HEK293T (cell line): ENCODE data around the gene PKLR.

Source experiments
- CTCF ChIA-PET: fragments of 350-600 bp; formaldehyde crosslinking; extraction: SDS; loops from one replicate; lab custom pipeline; 2021; ENCODE audit warnings: antibody characterized with exemption, inconsistent platforms; lab: Yijun Ruan, JAX
- POLR2A ChIA-PET: fragments of 350-600 bp; formaldehyde crosslinking; extraction: SDS; loops from one replicate; lab custom pipeline; 2020; ENCODE audit warnings: antibody characterized with exemption, inconsistent platforms; lab: Yijun Ruan, JAX
- DNase-seq: peaks from one replicate; pipeline ENCODE4 v3.0.0; 2012; ENCODE audit warnings: mixed read lengths; ENCODE audit errors: extremely low spot score
- ARNT ChIP-seq: fragments of 450-650 bp; IDR thresholded peaks from 2 replicates; pipeline ENCODE4 v1.6.1; 2017; ENCODE audit warnings: mild to moderate bottlenecking
- BHLHE40 ChIP-seq: fragments of 450-650 bp; IDR thresholded peaks from 2 replicates; pipeline ENCODE4 v1.6.1; 2016; ENCODE audit warnings: mild to moderate bottlenecking, moderate library complexity, borderline replicate concordance
- CTBP1 ChIP-seq: fragments of 450-650 bp; IDR thresholded peaks from 2 replicates; pipeline ENCODE4 v1.6.1; 2016; ENCODE audit warnings: borderline replicate concordance
- ELF4 ChIP-seq: fragments of 450-650 bp; IDR thresholded peaks from 2 replicates; pipeline ENCODE4 v1.6.1; 2017; ENCODE audit warnings: antibody characterized with exemption
- FOXA1 ChIP-seq: fragments of 450-650 bp; IDR thresholded peaks from 2 replicates; pipeline ENCODE4 v1.6.1; 2016; ENCODE audit warnings: mild to moderate bottlenecking
- FOXK2 ChIP-seq: fragments of 450-650 bp; IDR thresholded peaks from 2 replicates; pipeline ENCODE4 v1.6.1; 2016; ENCODE audit warnings: mild to moderate bottlenecking
- FOXM1 ChIP-seq: fragments of 450-650 bp; IDR thresholded peaks from 2 replicates; pipeline ENCODE4 v1.6.1; 2017; ENCODE audit warnings: mild to moderate bottlenecking, borderline replicate concordance
- HDGF ChIP-seq: fragments of 450-650 bp; IDR thresholded peaks from 2 replicates; pipeline ENCODE4 v1.6.1; 2017; ENCODE audit warnings: antibody characterized with exemption, borderline replicate concordance
- L3MBTL2 ChIP-seq: fragments of 450-650 bp; conservative IDR thresholded peaks from 2 replicates; pipeline ENCODE4 v1.6.1; 2016; ENCODE audit warnings: mild to moderate bottlenecking
- LEF1 ChIP-seq: fragments of 450-650 bp; IDR thresholded peaks from 2 replicates; pipeline ENCODE4 v1.6.1; 2017; ENCODE audit warnings: mild to moderate bottlenecking, borderline replicate concordance
- NFRKB ChIP-seq: fragments of 450-650 bp; IDR thresholded peaks from 2 replicates; pipeline ENCODE4 v1.6.1; 2016; ENCODE audit warnings: mild to moderate bottlenecking, moderate library complexity
- SP1 ChIP-seq: fragments of 450-650 bp; IDR thresholded peaks from 2 replicates; pipeline ENCODE4 v1.6.1; 2017
- SUZ12 ChIP-seq: fragments of 450-650 bp; IDR thresholded peaks from 2 replicates; pipeline ENCODE4 v1.6.1; 2016; ENCODE audit warnings: mild to moderate bottlenecking
- TARDBP ChIP-seq: fragments of 450-650 bp; IDR thresholded peaks from 2 replicates; pipeline ENCODE4 v1.6.1; 2016
- ZNF384 ChIP-seq: fragments of 450-650 bp; IDR thresholded peaks from 2 replicates; pipeline ENCODE4 v1.6.1; 2016
- TF ChIP-seq, protein P1 (sequence below): fragments of 450-650 bp; IDR thresholded peaks from 2 replicates; pipeline ENCODE4 v1.6.1; 2016

Gene PKLR

DNA sequence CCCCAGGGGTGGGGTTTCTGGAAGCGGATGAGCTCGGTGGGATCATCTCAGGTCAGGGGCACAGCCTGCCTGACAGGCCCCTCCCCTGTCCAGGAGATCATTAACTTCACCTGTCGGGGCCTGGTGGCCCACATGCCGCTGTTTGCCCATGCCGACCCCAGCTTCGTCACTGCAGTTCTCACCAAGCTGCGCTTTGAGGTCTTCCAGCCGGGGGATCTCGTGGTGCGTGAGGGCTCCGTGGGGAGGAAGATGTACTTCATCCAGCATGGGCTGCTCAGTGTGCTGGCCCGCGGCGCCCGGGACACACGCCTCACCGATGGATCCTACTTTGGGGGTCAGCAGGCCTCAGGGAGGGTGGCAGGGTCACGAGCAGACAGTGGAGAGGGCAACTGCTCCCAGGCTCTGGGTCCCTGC is 15.6 kb downstream of the PKLR start:
- no peak for TF ChIP-seq HDGF
- no peak for TF ChIP-seq ELF4
- no peak for TF ChIP-seq LEF1
- no peak for TF ChIP-seq CTBP1
- no peak for TF ChIP-seq FOXM1
- TF ChIP-seq ARNT: no peak
- no peak for TF ChIP-seq ZNF384
- no peak for TF ChIP-seq NFRKB
- no peak for DNase-seq
- ChIA-PET CTCF (interaction anchor here (1.0 to 1.6 kb wide), 2 partner anchors 12 to 35 kb away, joined by 4 to 7 read pairs; no protein-coding TSS in a partner anchor), POLR2A (interaction anchor here (2.1 kb wide), 1 partner anchor 12 kb away, joined by 11 read pairs; the partner anchor contains the start of gene CLK2)

DNA sequence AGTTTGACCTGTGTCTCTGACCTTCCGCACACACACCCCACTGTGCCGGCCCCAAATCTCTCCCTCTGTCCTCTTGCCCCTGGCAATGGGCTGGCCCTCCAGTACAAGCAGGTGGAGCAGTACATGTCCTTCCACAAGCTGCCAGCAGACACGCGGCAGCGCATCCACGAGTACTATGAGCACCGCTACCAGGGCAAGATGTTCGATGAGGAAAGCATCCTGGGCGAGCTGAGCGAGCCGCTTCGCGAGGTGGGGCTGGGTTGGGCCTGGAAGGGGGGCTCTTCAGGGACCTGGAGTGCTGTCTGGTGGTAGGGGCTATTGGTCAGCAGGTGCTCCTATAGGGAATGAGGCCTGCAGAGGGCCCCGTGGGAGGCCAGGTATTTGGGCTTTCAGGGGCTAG is 16.2 kb downstream of the PKLR start:
- no peak for DNase-seq
- ChIA-PET CTCF (interaction anchor here (1.0 kb wide), 1 partner anchor 13 kb away, joined by 4 read pairs; no protein-coding TSS in a partner anchor), POLR2A (interaction anchor here (2.1 kb wide), 1 partner anchor 11 kb away, joined by 11 read pairs; the partner anchor contains the start of gene CLK2)
- TF ChIP-seq TARDBP: no peak
- no peak for TF ChIP-seq L3MBTL2
- TF ChIP-seq HDGF: no peak
- no peak for TF ChIP-seq BHLHE40
- TF ChIP-seq, protein P1, sequence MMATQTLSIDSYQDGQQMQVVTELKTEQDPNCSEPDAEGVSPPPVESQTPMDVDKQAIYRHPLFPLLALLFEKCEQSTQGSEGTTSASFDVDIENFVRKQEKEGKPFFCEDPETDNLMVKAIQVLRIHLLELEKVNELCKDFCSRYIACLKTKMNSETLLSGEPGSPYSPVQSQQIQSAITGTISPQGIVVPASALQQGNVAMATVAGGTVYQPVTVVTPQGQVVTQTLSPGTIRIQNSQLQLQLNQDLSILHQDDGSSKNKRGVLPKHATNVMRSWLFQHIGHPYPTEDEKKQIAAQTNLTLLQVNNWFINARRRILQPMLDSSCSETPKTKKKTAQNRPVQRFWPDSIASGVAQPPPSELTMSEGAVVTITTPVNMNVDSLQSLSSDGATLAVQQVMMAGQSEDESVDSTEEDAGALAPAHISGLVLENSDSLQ: no peak
- TF ChIP-seq FOXK2: no peak
- no peak for TF ChIP-seq ZNF384
- TF ChIP-seq SP1: no peak
- TF ChIP-seq ELF4: no peak
- no peak for TF ChIP-seq NFRKB
- no peak for TF ChIP-seq FOXM1
- no peak for TF ChIP-seq CTBP1
- no peak for TF ChIP-seq SUZ12
- no peak for TF ChIP-seq LEF1
- TF ChIP-seq FOXA1: no peak
- TF ChIP-seq ARNT: no peak

DNA sequence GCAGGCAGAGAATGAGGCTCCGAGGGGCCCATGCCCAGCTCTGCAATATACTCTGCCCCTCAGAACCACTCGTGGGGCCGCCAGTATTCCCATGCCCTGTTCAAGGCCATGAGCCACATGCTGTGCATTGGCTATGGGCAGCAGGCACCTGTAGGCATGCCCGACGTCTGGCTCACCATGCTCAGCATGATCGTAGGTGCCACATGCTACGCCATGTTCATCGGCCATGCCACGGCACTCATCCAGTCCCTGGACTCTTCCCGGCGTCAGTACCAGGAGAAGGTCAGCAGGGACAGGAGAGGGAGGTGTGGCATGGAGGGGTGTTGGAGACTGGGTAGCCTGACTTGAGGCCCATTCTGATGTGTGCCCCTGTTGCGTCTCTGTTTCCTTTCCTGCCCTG is 16.8 kb downstream of the PKLR start:
- DNase-seq: no peak
- CTCF ChIA-PET: no interaction called here
- TF ChIP-seq NFRKB (no peak), CTBP1 (no peak), TARDBP (no peak), FOXA1 (no peak), LEF1 (no peak), ELF4 (no peak), HDGF (no peak), BHLHE40 (no peak), ZNF384 (no peak), SUZ12 (no peak), ARNT (no peak), SP1 (no peak), FOXK2 (no peak), L3MBTL2 (no peak), FOXM1 (no peak)
- TF ChIP-seq, protein P1: no peak
- POLR2A ChIA-PET: no interaction called here

DNA sequence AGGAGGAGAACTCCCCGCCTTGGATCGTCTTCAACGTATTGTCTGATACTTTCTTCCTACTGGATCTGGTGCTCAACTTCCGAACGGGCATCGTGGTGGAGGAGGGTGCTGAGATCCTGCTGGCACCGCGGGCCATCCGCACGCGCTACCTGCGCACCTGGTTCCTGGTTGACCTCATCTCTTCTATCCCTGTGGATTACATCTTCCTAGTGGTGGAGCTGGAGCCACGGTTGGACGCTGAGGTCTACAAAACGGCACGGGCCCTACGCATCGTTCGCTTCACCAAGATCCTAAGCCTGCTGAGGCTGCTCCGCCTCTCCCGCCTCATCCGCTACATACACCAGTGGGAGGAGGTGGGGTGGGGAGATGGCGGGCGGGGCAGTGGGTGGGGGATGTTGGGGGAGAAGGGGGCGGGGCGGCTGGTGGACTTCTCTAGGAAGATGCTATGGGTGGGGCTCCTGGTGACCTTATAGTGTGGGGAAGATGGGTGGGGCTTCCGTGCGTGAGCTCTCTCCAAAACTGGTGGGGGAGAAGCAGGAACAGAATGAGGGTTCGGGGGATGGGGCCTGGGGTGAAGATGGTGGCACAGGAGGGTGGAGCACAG is 18.6 kb downstream of the PKLR start:
- ChIA-PET CTCF (no interaction called here), POLR2A (interaction anchor here (2.4 kb wide), 1 partner anchor 9 kb away, joined by 10 read pairs; the partner anchor contains the start of gene CLK2)
- TF ChIP-seq SUZ12: no peak
- no peak for TF ChIP-seq FOXA1
- TF ChIP-seq SP1: no peak
- no peak for TF ChIP-seq ARNT
- TF ChIP-seq BHLHE40: no peak
- no peak for TF ChIP-seq CTBP1
- TF ChIP-seq FOXK2: no peak
- TF ChIP-seq NFRKB: no peak
- TF ChIP-seq TARDBP: no peak
- TF ChIP-seq, protein P1: no peak
- no peak for TF ChIP-seq HDGF
- TF ChIP-seq ELF4: no peak
- TF ChIP-seq FOXM1: no peak
- no peak for TF ChIP-seq L3MBTL2
- TF ChIP-seq ZNF384: no peak
- no peak for TF ChIP-seq LEF1
- no peak for DNase-seq

DNA sequence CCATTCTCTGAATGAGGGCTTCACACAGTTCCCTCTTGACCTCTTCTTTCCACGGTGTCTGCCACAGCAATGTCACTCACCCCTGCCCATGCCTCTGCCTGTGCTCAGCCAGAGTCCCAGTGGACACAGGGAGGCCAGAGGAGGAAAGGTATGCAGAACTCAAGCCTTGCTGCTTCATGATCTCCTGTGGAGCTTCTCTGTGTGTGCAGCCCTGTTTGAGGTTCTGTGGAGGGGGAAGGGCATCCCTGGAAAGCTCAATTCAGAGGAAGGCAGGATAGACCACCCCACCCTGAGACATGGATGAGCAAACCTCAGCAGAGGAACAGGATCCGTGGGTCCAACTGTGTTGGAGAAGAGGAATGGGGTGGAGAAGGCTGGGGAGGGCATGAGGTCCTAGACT is 22.0 kb downstream of the PKLR start:
- POLR2A ChIA-PET: interaction anchor here (1.2 to 2.4 kb wide), 6 partner anchors 14 to 34 kb away, joined by 3 to 10 read pairs (median 4); partner anchors contain the start of genes ENTREP3 and FDPS
- no peak for TF ChIP-seq LEF1
- no peak for TF ChIP-seq SP1
- TF ChIP-seq FOXM1: no peak
- no peak for TF ChIP-seq L3MBTL2
- TF ChIP-seq ZNF384: no peak
- TF ChIP-seq CTBP1: no peak
- TF ChIP-seq ARNT: no peak
- no peak for TF ChIP-seq NFRKB
- no peak for TF ChIP-seq HDGF
- no peak for TF ChIP-seq SUZ12
- no peak for DNase-seq
- CTCF ChIA-PET: interaction anchor here (1.2 to 1.4 kb wide), 3 partner anchors 28 to 43 kb away, joined by 3 to 6 read pairs (median 3); no protein-coding TSS in a partner anchor
